Measurements from ENCODE around the gene ARNT2.
"Not testable (repeated sequence)": the region's sequence is repeated elsewhere in the genome, so short reads cannot be mapped to it uniquely, and the experiment has no call there.

ARNT2 gene

GRCh38 chr15:80404057-80404760 is at the start of gene ARNT2:
ARNT2 (plus strand) TSS chr15:80404382; CDS start chr15:80404516, 134 bp downstream.
- DNase-seq (ENCODE audit: low spot score), result no peak

GRCh38 chr15:80367094-80367493 is 37.1 kb upstream of the ARNT2 start:
- no peak for DNase-seq (ENCODE audit: low spot score)

GRCh38 chr15:80367661-80368060 is 36.5 kb upstream of the ARNT2 start:
- no peak for DNase-seq (ENCODE audit: low spot score)

GRCh38 chr15:80371924-80372323 is 32.3 kb upstream of the ARNT2 start:
- DNase-seq (ENCODE audit: low spot score), result no peak

GRCh38 chr15:80374441-80374840 is 29.7 kb upstream of the ARNT2 start:
- no peak for DNase-seq (ENCODE audit: low spot score)

- DNase-seq (ENCODE audit: low spot score), result no peak
Observed at GRCh38 chr15:80375968-80376891, 28.0 kb upstream of the ARNT2 start.

GRCh38 chr15:80379693-80380092 is 24.5 kb upstream of the ARNT2 start:
- DNase-seq (ENCODE audit: low spot score), result no peak

GRCh38 chr15:80380154-80380553 is 24.0 kb upstream of the ARNT2 start:
- no peak for DNase-seq (ENCODE audit: low spot score)

GRCh38 chr15:80382285-80382684 is 21.9 kb upstream of the ARNT2 start:
- DNase-seq (ENCODE audit: low spot score), result no peak

GRCh38 chr15:80384432-80384831 is 19.8 kb upstream of the ARNT2 start:
- DNase-seq (ENCODE audit: low spot score), result no peak

GRCh38 chr15:80386151-80386550 is 18.0 kb upstream of the ARNT2 start:
- no peak for DNase-seq (ENCODE audit: low spot score)

- no peak for DNase-seq (ENCODE audit: low spot score)
Observed at GRCh38 chr15:80388326-80388725, 15.9 kb upstream of the ARNT2 start.

GRCh38 chr15:80389370-80389769 is 14.8 kb upstream of the ARNT2 start:
- no peak for DNase-seq (ENCODE audit: low spot score)

GRCh38 chr15:80390942-80391341 is 13.2 kb upstream of the ARNT2 start:
- DNase-seq (ENCODE audit: low spot score), result not testable (repeated sequence)

- no peak for DNase-seq (ENCODE audit: low spot score)
Observed at GRCh38 chr15:80395616-80396015, 8.6 kb upstream of the ARNT2 start.

- DNase-seq (ENCODE audit: low spot score), result no peak
Observed at GRCh38 chr15:80396096-80396495, 8.1 kb upstream of the ARNT2 start.

- DNase-seq (ENCODE audit: low spot score), result no peak
Observed at GRCh38 chr15:80399508-80399907, 4.7 kb upstream of the ARNT2 start.

- no peak for DNase-seq (ENCODE audit: low spot score)
Observed at GRCh38 chr15:80401456-80401855, 2.7 kb upstream of the ARNT2 start.

GRCh38 chr15:80402339-80402738 is 1.8 kb upstream of the ARNT2 start:
- DNase-seq (ENCODE audit: low spot score), result no peak

- DNase-seq (ENCODE audit: low spot score), result no peak
Observed at GRCh38 chr15:80403712-80404056, 498 bp upstream of the ARNT2 start.

- DNase-seq (ENCODE audit: low spot score), result no peak
Observed at GRCh38 chr15:80404761-80405553, 775 bp downstream of the ARNT2 start.

GRCh38 chr15:80405554-80405850 is 1.3 kb downstream of the ARNT2 start:
- DNase-seq (ENCODE audit: low spot score), result no peak

GRCh38 chr15:80405970-80406369 is 1.8 kb downstream of the ARNT2 start:
- DNase-seq (ENCODE audit: low spot score), result no peak
